H1 (cell line): ENCODE measurements around the gene DISP3. TPM values are rescaled to one million over a fixed set of nuclear protein-coding genes. Genes with fewer than 3 reads are reported as not detected.

Source experiments
- SIN3A ChIP-seq, 2 experiments: IDR thresholded peaks in 1 of 2; conservative IDR thresholded peaks in 1 of 2; 2 replicates each; pipeline ENCODE4 v1.6.1; 2011 to 2012; ENCODE audit warnings: low read length in 2 of 2, improper control_type of control experiment in 1 of 2, low read depth in 1 of 2, mild to moderate bottlenecking in 1 of 2
- polyA plus RNA-seq, 7 experiments: library from polyadenylated mRNA; depleted of rRNA in 3 of 7; stranded (reverse) in 5 of 7; unstranded in 2 of 7; fragments of >200 nt in 5 of 7; fragments of 200-250 nt in 2 of 7; gene quantifications; 1 replicate in 5 of 7; 2 replicates in 1 of 7; 4 replicates in 1 of 7; pipeline versions ENCODE4 v1.2.1 to v1.2.3, GENCODE V29; 2011 to 2013; ENCODE audit warnings: missing spikeins in 2 of 7, mixed read lengths in 2 of 7
- total RNA-seq: library from RNA; stranded (reverse); fragmentation: NEBNext Ultra II Directional; extraction: Animal tissue kit (Norgen Biotek cat#: 25700); gene quantifications from 2 replicates; pipeline ENCODE4 v1.2.1, GENCODE V29; 2021

Gene DISP3
- total and polyA plus RNA-seq, 2 of the 8 experiments (the other 6 are each of a cell fraction or from before 2014, with no cell fraction given): 3.4 to 4.6 TPM

DNA sequence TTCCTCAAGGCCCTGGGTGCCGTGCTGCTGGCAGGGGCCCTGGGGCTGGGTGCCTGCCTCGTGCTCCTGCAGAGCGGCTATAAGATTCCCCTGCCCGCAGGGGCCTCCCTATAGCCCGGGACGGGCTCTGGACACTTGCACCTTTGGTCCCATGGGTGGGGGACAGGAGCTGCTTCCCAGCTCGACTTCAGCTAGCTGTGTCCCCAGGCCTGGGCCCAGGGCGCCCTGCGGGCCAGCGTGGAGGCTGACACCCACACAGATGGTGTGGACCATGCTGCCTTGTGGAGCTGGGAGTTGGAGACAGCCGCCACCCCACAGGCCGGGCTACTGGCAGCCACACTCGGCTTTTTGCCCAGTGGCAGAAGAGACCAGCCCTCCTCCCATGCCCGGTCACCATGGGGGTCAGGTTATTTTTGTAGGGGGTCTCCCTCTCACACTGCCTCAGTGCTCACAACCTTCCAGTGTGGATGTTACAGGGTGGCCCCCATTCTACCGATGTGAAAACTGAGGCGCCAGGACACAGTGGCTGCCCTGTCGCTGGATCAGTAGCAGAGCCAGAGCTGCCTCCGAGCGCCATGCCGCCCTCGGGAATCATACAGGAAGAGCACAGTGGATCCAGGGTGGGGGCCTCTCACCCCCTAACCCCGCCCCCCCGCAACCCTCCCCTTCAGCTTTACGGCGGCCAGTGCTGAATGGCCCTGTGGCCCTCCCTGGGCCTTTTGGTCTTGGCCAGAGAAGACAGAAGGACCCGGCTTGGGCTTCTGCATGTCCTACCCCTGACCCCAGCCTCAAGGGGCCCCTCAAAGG, 57.8 kb downstream of the DISP3 start (continued):
- no peak for TF ChIP-seq SIN3A (conservative IDR thresholded peaks at IDR 0.05 in 1 of 2, IDR thresholded peaks at IDR 0.05 in 1 of 2; ENCODE audit: low read depth in 1 of 2, low read length in 2 of 2)
- TF ChIP-seq, all 59 proteins: peak for 0
